ENCODE data around the gene HLA-DMA. TPM values are rescaled to one million over a fixed set of nuclear protein-coding genes. Genes with fewer than 3 reads are reported as not detected.

Gene HLA-DMA
- total and polyA plus RNA-seq, 2 of the 8 experiments (the other 6 are each of a cell fraction or from before 2014, with no cell fraction given), result 13.3 to 23.1 TPM

GRCh38 chr6:32972353-32973143 lies 19.7 kb upstream of the HLA-DMA start:
- H3K36me3 ChIP-seq (ENCODE audit: control insufficient read depth in 2 of 4, insufficient read depth in 4 of 4, low read length in 3 of 4), result peaks cover 33 to 56% (median 43%) of the 10 kb centered on the region in 4 experiments
- H3K4me3 ChIP-seq (ENCODE audit: extremely low read depth in 1 of 4, insufficient read depth in 2 of 4, low read depth in 3 of 4, low read length in 4 of 4), result peak overlapping the region; percentile 90 to 99 (median 98)
- H3K4ac ChIP-seq (replicated peaks; ENCODE audit: insufficient read length, low read depth, low read length), result no peak overlapping the region
- H4K20me1 ChIP-seq (replicated peaks in 1 of 2; ENCODE audit: control insufficient read depth in 1 of 2, insufficient read depth in 2 of 2, low read length in 2 of 2), result peaks cover 47% of the 10 kb centered on the region in 2 experiments
- peaks cover 44 to 79% of the 10 kb centered on the region in 2 experiments for H3K79me2 ChIP-seq (ENCODE audit: control insufficient read depth in 1 of 2, insufficient read depth in 2 of 2, low read length in 2 of 2)
- FAIRE-seq, result no peak
- H2BK15ac ChIP-seq (ENCODE audit: low read length), result no peak overlapping the region
- no peaks in the 10 kb centered on the region for H3K27me3 ChIP-seq (replicated peaks in 1 of 4; ENCODE audit: control insufficient read depth in 3 of 4, extremely low read depth in 1 of 4, insufficient read depth in 3 of 4, low read length in 3 of 4)
- H4K5ac ChIP-seq (ENCODE audit: insufficient read length, low read depth, low read length), result peak overlapping the region; percentile 59
- H3K79me1 ChIP-seq (ENCODE audit: low read depth, low read length), result peaks cover 8% of the 10 kb centered on the region
- H3K18ac ChIP-seq (ENCODE audit: extremely low read depth, low read length), result 0 out of 2 replicates have a peak overlapping the region, but pooled peaks have one; percentile 4
- no peak overlapping the region for H2AFZ ChIP-seq (ENCODE audit: low read length)
- WGBS, 2 experiments (ENCODE audit: extremely low coverage in 1 of 2, insufficient coverage in 1 of 2, insufficient read length in 1 of 2, insufficient replicate concordance in 2 of 2, low coverage in 1 of 2, low lambda C conversion rate in 2 of 2, missing lambda C conversion rate in 1 of 2), result 2% methylated on average over 62 of the region's 70 CpGs; no CpG with 5 or more reads in 1 of the 2 experiments
- no peak overlapping the region for H2AK5ac ChIP-seq (ENCODE audit: low read depth, low read length)
- H3K4me2 ChIP-seq (ENCODE audit: insufficient read depth in 1 of 2, low read depth in 2 of 2, low read length in 2 of 2), result peak overlapping the region; percentile 75 to 88
- peak overlapping the region; percentile 77; the same call in 1 of the 2 replicates for H2BK5ac ChIP-seq (ENCODE audit: low read depth, low read length)
- H3K27ac ChIP-seq (ENCODE audit: low read depth, low read length), result peak overlapping the region; percentile 79
- peak overlapping the region; percentile 62 for H3K56ac ChIP-seq (replicated peaks; ENCODE audit: insufficient read length, low read depth, low read length)
- no peak overlapping the region for H3K23ac ChIP-seq (ENCODE audit: insufficient read length)
- peaks cover 22% of the 10 kb centered on the region for H3K23me2 ChIP-seq (ENCODE audit: low read depth, low read length)
- H3K14ac ChIP-seq (ENCODE audit: insufficient read length), result no peak overlapping the region
- H4K8ac ChIP-seq (ENCODE audit: extremely low read depth, insufficient read depth, low read length), result peak overlapping the region; percentile 93; the same call in 1 of the 2 replicates
- no peaks in the 10 kb centered on the region; a peak in 2 of 4 replicates for H3K9me3 ChIP-seq (ENCODE audit: insufficient read depth in 2 of 2, low read depth in 1 of 2, low read length in 1 of 2)
- POLR2A ChIA-PET (ENCODE audit: partially characterized antibody), result interaction anchor here (0.7 to 33.3 kb wide), 85 partner anchors 7 to 1242 kb away, joined by 3 to 1158 read pairs (median 5); partner anchors contain the start of genes ATF6B, B3GALT4, BRD2 and COL11A2
- no peak overlapping the region for H2BK20ac ChIP-seq (ENCODE audit: low read length)
- H4K91ac ChIP-seq (replicated peaks; ENCODE audit: insufficient read length, low read length), result no peak overlapping the region
- no peak for DNase-seq (ENCODE audit: low read depth in 1 of 2, low spot score in 2 of 2)
- no peak overlapping the region for H2BK120ac ChIP-seq (replicated peaks; ENCODE audit: low read depth, low read length)
- CTCF ChIA-PET (ENCODE audit: partially characterized antibody), result interaction anchor here (0.5 to 14.6 kb wide), 10 partner anchors 10 to 200 kb away, joined by 3 to 110 read pairs (median 4); partner anchors contain the start of genes HLA-DMA and TAP2
- peak overlapping the region; percentile 88 to 94 (median 92) for H3K9ac ChIP-seq (replicated peaks in 1 of 4; ENCODE audit: extremely low read depth in 1 of 4, low read depth in 3 of 4, low read length in 3 of 4)
- H3K4me1 ChIP-seq (replicated peaks in 1 of 4; ENCODE audit: control insufficient read depth in 3 of 4, insufficient read depth in 4 of 4, low read length in 3 of 4), result peaks cover 0 to 9% (median 6%) of the 10 kb centered on the region in 4 experiments; a peak in 5 of 7 replicates
- no peak overlapping the region for H2BK12ac ChIP-seq (ENCODE audit: low read depth, low read length)
- TF ChIP-seq CHD1 (IDR thresholded peaks at IDR 0.05; ENCODE audit: low read depth, low read length), result peak; percentile 11
- peak; percentile 11 for TF ChIP-seq TAF7 (optimal IDR thresholded peaks at IDR 0.05; ENCODE audit: borderline replicate concordance, low read depth, low read length)
- no peak for TF ChIP-seq SIN3A (conservative IDR thresholded peaks at IDR 0.05 in 1 of 2, IDR thresholded peaks at IDR 0.05 in 1 of 2; ENCODE audit: low read depth in 1 of 2, low read length in 2 of 2)
- no peak for TF ChIP-seq BRCA1 (IDR thresholded peaks at IDR 0.05; ENCODE audit: low read depth, low read length)
- TF ChIP-seq RBBP5 (IDR thresholded peaks at IDR 0.05; ENCODE audit: borderline replicate concordance, low read depth, low read length), result peak; percentile 18; the same call in 1 of the 2 replicates
- no peak for TF ChIP-seq SRF (IDR thresholded peaks at IDR 0.05; ENCODE audit: low read depth, low read length)
- peak; percentile 92 for TF ChIP-seq YY1 (IDR thresholded peaks at IDR 0.05; ENCODE audit: low read depth, low read length)
- TF ChIP-seq POLR2AphosphoS5 (IDR thresholded peaks at IDR 0.05; ENCODE audit: low read depth, low read length), result peak; percentile 82
- peak; percentile 60; the same call in 1 of the 2 replicates for TF ChIP-seq PHF8 (conservative IDR thresholded peaks at IDR 0.05; ENCODE audit: low read depth, low read length)
- TF ChIP-seq ASH2L (IDR thresholded peaks at IDR 0.05; ENCODE audit: low read length), result no peak
- no peak for TF ChIP-seq CTBP2 (IDR thresholded peaks at IDR 0.05; ENCODE audit: borderline replicate concordance, insufficient read depth, insufficient read length, low read length)

Measured in H1 (cell line).